NCI-H146 treated with DMSO at 0.1 percent for 48 hours (cell line): Measurements from ENCODE around the gene DUOX1.
A peak's percentile ranks its signal among the peaks of the same experiment; 100 is the strongest.

Experiments used
- DNase-seq: peaks from one replicate; lab custom pipeline; 2025; ENCODE audit not compliant: unreplicated experiment; lab: John Stamatoyannopoulos, UW

DUOX1 gene

DNA sequence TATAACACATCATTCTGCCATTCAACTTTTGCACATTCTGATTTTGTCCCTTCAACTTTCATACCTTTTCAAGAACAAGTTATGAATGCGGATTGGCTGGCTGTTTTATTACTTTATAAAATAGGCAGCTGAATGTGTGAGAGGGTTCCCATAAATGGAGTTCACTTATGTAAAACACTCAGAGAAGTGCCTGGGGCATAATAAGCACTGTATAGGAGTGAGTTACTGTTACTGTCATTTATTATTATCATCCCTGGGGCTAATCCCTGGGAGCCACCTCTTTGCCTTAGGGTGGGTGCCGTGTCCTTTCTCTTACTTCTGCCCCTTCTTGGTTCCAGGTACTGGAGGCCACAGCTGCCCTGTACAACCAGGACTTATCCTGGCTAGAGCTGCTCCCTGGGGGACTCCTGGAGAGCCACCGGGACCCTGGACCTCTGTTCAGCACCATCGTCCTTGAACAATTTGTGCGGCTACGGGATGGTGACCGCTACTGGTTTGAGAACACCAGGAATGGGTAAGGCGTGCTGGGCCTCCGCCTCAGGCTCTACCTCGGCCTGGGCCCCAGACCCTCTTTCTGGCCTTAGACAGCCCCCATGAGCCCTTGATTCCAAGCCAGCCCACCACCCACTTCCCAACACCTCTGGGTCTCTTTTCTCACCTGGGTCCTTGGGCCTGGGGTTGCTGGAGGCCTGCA is 10.9 kb downstream of the DUOX1 start:
- DNase-seq, result no peak

GRCh38 chr15:45141386-45141785 is 11.6 kb downstream of the DUOX1 start:
- no peak for DNase-seq

DNA sequence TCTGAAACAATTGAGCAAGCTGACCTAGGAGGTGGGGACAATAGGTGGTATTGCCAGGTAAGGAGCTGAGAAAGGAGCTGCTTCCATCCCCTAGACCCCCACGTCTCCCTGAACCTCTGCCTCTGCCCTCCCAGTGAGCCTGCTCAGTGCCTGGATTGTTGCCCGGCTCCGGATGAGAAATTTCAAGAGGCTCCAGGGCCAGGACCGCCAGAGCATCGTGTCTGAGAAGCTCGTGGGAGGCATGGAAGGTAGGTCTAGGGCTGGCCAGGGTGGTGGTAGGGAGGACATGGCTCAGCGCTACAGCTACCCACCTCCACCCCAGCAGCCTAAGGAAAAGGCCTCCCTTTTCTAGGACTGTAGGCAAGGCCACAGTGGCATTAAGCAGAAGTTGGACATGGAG is 13.3 kb downstream of the DUOX1 start:
- DNase-seq, result no peak

DNA sequence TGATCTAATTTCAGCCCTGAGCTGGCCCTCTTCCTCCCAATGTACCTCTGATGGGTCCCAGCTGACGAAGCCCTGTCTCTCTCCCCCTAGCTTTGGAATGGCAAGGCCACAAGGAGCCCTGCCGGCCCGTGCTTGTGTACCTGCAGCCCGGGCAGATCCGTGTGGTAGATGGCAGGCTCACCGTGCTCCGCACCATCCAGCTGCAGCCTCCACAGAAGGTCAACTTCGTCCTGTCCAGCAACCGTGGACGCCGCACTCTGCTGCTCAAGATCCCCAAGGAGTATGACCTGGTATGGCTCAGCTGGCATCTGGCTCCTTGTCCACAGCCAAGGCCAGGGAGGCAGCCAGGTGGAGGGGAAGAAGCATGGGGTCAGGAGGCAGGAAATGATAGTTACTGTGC is 14.2 kb downstream of the DUOX1 start:
- no peak for DNase-seq

DNA sequence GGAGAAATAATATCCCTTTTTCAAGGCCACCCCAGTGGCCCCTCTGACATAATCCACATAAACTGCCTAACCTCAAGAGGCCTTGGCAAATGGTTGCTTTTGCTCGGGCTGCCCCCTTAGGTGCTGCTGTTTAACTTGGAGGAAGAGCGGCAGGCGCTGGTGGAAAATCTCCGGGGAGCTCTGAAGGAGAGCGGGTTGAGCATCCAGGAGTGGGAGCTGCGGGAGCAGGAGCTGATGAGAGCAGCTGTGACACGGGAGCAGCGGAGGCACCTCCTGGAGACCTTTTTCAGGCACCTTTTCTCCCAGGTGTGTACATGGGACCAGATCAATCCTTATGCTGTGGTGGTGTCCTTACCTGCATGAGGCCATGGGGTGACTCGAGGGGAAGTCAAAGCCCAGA is 15.0 kb downstream of the DUOX1 start:
- no peak for DNase-seq

- DNase-seq, result no peak
Observed at GRCh38 chr15:45146405-45146804, 16.6 kb downstream of the DUOX1 start.

GRCh38 chr15:45147606-45148005 is 17.8 kb downstream of the DUOX1 start:
- no peak for DNase-seq

DNA sequence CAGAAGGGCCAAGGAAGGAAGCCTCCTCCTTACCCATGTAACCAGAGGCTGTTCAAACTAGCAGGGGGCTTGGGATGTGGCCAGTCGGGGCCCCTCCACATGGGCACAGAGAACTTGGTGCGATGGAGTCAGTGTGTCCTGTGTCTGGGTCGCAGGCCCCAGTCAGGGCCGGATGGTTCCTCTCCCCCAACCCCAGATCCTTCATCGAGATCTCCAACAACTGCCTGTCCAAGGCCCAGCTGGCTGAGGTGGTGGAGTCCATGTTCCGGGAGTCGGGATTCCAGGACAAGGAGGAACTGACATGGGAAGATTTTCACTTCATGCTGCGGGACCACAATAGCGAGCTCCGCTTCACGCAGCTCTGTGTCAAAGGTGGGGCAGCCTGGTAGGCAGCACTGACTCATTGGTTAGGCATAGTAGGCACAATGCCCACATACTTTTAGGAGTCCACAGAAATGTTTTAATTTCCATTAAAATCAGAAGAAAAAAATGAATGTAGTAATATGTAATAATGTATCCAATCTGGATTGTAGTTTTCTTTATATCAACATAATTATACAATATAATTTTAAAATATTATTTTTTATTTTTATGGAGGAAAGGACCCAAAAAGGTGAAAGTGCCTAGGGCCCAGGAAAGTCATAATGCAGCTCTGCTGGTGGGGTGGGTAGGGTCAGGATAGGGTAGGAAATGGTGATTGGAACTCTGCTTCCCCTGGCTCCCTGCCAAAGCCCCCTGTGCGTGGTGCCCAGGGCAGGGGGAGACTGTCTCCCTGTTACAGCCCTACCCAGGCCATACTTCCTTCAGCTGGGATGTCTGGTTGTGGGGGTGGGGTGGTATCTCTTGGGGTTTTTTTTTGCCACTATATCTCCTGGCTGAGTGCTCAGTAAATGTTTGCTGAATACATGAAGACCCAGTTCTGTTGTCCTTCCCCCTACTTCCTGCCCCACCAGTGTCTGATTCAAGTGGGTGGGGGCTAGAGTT is 18.6 kb downstream of the DUOX1 start:
- no peak for DNase-seq

GRCh38 chr15:45149060-45149459 is 19.3 kb downstream of the DUOX1 start:
- DNase-seq, result no peak

DNA sequence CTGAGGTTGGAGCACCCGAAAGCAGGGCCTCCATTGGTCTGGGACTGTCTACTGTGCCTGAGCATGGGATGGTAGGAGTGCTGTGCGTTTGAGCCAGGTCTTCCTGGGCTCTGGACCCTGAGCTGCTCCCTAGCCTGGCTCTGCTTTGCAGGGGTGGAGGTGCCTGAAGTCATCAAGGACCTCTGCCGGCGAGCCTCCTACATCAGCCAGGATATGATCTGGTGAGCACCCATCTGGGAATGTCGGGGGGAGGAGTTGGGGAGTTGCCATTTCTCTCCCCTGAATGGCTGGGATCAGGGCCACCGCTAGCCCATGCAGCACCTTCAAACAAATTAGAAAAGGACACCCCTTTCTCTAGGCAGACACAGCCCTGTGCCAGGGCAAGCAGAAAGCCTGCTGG is 20.7 kb downstream of the DUOX1 start:
- DNase-seq, result no peak

DNA sequence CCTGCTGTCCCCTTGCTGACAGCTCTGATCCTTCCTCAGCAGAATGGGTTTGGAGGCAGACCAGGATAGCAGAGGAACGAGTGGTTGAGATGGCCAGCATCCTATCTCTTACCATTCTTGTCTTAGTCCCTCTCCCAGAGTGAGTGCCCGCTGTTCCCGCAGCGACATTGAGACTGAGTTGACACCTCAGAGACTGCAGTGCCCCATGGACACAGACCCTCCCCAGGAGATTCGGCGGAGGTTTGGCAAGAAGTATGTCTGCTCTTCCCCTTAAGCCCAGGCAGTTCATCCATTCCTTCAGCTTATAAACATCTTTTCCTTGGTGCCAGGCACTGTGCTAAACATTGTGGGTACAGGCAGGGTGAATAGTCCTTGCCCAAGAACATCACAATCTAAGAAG is 21.2 kb downstream of the DUOX1 start:
- DNase-seq, result no peak

DNA sequence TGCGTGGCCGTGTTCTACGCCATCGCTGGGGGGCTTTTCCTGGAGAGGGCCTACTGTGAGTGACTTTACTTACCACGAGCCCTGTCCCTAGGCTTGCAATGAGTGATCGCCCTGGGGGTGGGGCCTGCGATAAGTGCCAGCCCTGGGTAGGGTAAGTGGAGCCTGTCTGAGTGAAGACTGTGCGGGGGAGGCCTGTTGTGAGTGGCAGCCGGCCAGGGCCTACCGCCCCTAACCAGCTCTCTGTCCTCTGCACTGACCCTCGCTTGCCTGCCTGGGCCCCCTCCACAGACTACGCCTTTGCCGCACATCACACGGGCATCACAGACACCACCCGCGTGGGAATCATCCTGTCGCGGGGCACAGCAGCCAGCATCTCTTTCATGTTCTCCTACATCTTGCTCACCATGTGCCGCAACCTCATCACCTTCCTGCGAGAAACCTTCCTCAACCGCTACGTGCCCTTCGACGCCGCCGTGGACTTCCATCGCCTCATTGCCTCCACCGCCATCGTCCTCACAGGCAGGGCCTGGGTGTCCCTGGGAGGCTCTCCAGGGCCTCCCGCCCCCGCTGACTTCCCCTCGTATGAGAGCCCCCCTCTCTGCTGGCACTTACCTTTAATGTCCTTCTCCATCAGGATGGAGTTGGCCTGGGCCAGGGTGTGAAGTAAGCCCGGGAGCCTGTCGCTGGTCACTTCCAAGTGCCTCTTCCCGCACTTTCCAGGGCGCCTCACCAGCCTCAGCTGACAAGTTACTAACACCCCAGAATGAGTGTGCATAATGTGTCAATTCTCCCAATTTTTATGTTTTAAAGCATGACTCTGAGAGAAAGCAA is 22.4 kb downstream of the DUOX1 start:
- DNase-seq, result no peak

DNA sequence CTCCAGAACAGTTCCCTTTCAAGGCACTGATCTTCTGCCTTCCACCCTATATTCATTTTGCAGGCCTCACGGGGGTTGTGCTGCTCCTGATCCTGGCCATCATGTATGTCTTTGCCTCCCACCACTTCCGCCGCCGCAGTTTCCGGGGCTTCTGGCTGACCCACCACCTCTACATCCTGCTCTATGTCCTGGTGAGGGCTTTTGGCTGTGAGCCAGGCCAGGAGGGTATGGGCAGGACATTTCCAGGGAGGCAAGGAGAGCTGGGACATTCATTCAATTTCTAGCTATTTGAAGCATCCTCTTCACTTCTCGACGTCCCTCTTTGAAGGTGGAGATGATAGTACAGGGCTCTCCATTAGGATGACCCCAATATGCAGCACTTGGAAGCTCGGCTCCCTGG is 25.9 kb downstream of the DUOX1 start:
- no peak for DNase-seq

GRCh38 chr15:45156744-45157455 is 27.1 kb downstream of the DUOX1 start:
- DNase-seq, result no peak

- DNase-seq, result no peak
Observed at GRCh38 chr15:45157974-45158373, 28.2 kb downstream of the DUOX1 start.

DNA sequence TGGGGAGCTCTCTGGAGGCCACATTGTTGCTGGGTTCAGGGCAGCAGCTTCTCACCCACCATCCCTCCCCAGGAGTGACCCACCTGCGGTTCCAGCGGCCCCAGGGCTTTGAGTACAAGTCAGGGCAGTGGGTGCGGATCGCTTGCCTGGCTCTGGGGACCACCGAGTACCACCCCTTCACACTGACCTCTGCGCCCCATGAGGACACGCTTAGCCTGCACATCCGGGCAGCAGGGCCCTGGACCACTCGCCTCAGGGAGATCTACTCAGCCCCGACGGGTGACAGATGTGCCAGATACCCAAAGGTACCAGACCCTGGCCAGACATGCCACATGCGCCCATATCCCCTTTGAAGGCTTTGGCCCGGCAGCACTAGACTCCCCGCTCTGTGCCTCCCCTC is 31.9 kb downstream of the DUOX1 start:
- no peak for DNase-seq

DNA sequence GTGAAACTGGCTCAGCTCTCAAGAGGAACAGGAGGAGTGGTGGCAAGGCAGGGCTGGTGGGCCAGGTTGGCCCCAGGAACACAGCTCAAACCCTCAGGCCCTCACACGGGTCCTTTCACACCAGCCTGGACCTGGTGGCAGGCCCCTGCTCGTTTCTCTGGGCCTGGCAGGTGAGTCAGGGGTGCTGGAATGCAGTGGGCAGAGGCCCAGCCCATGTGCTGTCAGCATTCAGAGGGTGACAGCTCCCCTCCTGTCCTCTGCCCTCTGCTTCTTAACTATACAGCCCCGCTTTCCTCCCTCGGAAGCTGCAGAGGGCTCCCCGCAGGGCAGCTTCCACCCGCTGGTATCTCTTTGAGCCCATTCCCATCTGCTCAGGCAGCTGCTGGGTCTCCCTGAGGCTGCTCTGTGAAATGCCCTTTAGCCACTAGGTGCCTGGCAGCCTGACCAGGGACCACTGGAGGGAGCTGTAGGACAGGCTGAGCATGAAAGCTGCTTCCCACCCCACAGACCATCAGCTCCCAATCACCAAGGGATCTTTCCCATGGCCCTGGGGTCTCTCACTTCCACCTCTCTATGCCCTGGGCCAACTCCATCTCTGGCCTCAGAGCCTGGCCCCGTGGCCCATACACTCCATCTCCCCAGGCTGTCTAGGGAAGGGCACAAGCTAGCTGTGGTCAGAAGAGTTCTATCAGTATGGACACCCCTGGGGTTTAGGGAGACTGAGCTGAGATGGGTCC is 33.1 kb downstream of the DUOX1 start:
- DNase-seq, result peak; percentile 63

- DNase-seq, result no peak
Observed at GRCh38 chr15:45163508-45163856, 33.7 kb downstream of the DUOX1 start.

- no peak for DNase-seq
Observed at GRCh38 chr15:45164914-45165313, 35.1 kb downstream of the DUOX1 start.

DNA sequence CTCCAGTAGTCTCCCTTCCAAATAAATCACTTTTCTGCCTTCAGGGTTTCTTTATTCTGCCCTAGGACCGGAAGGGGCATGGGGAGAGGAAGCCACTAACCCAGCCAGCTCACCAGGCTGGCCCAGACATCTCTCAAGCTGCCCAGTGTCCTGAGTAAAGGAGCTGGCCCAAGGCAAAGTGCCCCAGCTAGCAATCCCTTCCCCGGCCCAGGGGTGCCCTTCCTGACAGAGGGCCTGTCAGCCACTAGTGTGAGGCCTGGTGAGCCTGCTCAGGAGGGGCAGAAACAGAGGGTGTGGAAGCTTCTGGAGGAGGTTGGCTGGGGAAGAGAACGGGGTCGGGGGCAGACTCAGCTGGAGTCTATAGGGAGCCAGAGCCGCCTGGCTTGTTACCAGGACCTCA is 35.7 kb downstream of the DUOX1 start:
- no peak for DNase-seq
